ENCODE results near the gene CFAP46. TPM values are rescaled to one million over a fixed set of nuclear protein-coding genes. Genes with fewer than 3 reads are reported as not detected.

CFAP46 gene
- total RNA-seq, 2 experiments from 2014 or later, result not detected

DNA sequence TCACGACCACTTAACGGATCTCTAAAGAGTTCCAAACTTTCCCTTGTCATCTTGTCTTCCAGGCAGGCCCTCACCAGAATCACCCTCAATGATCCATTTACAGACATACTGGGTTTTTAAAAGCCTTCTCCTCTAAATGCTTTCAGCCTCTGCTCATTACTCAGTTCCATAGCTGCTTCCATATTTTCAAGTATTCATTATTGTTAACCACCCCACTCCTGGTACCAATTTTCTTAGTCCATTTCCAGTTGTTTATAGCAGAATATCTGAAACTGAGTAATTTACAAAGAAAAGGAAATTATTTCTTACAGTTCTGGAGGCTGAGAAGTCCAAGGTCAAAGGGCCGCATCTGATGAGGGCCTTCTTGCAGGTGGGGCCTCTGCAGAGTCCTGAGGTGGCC, 100.0 kb downstream of the CFAP46 start:
- Mint-ChIP-seq H3K36me3 (ENCODE audit: low read depth) (no peaks in the 10 kb centered on the region), H3K9me3 (peaks cover 6% of the 10 kb centered on the region), H3K27me3 (no peaks in the 10 kb centered on the region), H3K27ac (no peak overlapping the region), H3K4me3 (no peak overlapping the region), H3K4me1 (ENCODE audit: low read depth) (no peaks in the 10 kb centered on the region)
- TF ChIP-seq CTCF (IDR thresholded peaks at IDR 0.05), result no peak
- DNase-seq, result no peak
- ATAC-seq (ENCODE audit: poor library complexity), result no peak
- Histone ChIP-seq H3K27ac (ENCODE audit: low read depth in 1 of 2, low read length in 2 of 2) (no peak overlapping the region), H3K4me3 (ENCODE audit: low read length) (no peak overlapping the region), H3K4me1 (ENCODE audit: insufficient read depth, low read length) (no peaks in the 10 kb centered on the region), H3K36me3 (ENCODE audit: insufficient read depth, low read length) (no peaks in the 10 kb centered on the region), H3K27me3 (ENCODE audit: control insufficient read depth in 1 of 2, insufficient read depth in 2 of 2, low read length in 2 of 2) (peaks cover 0 to 5% of the 10 kb centered on the region in 2 experiments), H3K9me3 (ENCODE audit: control insufficient read depth in 1 of 2, insufficient read depth in 1 of 2, low read length in 2 of 2) (peaks cover 16 to 46% of the 10 kb centered on the region in 2 experiments)
- intact Hi-C loops (cut with DNase I, micrococcal nuclease), result no loop called here
- ChIA-PET POLR2A (no interaction called here), CTCF (no interaction called here)

- H3K4me1 Mint-ChIP-seq (ENCODE audit: low read depth), result no peaks in the 10 kb centered on the region
- no peak overlapping the region for H3K4me3 Mint-ChIP-seq
- Histone ChIP-seq H3K4me1 (ENCODE audit: insufficient read depth, low read length) (peaks cover 6% of the 10 kb centered on the region), H3K27ac (ENCODE audit: low read depth in 1 of 2, low read length in 2 of 2) (no peak overlapping the region), H3K4me3 (ENCODE audit: low read length) (no peak overlapping the region), H3K27me3 (ENCODE audit: control insufficient read depth in 1 of 2, insufficient read depth in 2 of 2, low read length in 2 of 2) (peaks cover 0 to 1% of the 10 kb centered on the region in 2 experiments), H3K36me3 (ENCODE audit: insufficient read depth, low read length) (no peaks in the 10 kb centered on the region), H3K9me3 (ENCODE audit: control insufficient read depth in 1 of 2, insufficient read depth in 1 of 2, low read length in 2 of 2) (peaks cover 16 to 46% of the 10 kb centered on the region in 2 experiments)
- ATAC-seq (ENCODE audit: poor library complexity) (no peak), DNase-seq (no peak)
- H3K27me3 Mint-ChIP-seq, result peaks cover 5% of the 10 kb centered on the region
- H3K9me3 Mint-ChIP-seq, result peaks cover 6% of the 10 kb centered on the region
- ChIA-PET POLR2A (no interaction called here), CTCF (no interaction called here)
- H3K36me3 Mint-ChIP-seq (ENCODE audit: low read depth), result no peaks in the 10 kb centered on the region
- intact Hi-C loops (cut with DNase I, micrococcal nuclease), result no loop called here
- no peak for TF ChIP-seq CTCF (IDR thresholded peaks at IDR 0.05)
- H3K27ac Mint-ChIP-seq, result no peak overlapping the region
Measured at GRCh38 chr10:132841615-132841975, 100.8 kb downstream of the CFAP46 start.

GRCh38 chr10:132840698-132841614, 101.4 kb downstream of the CFAP46 start:
- Histone ChIP-seq H3K27ac (ENCODE audit: low read depth in 1 of 2, low read length in 2 of 2) (no peak overlapping the region), H3K4me3 (ENCODE audit: low read length) (no peak overlapping the region), H3K4me1 (ENCODE audit: insufficient read depth, low read length) (peaks cover 7% of the 10 kb centered on the region), H3K9me3 (ENCODE audit: control insufficient read depth in 1 of 2, insufficient read depth in 1 of 2, low read length in 2 of 2) (peaks cover 16 to 52% of the 10 kb centered on the region in 2 experiments), H3K36me3 (ENCODE audit: insufficient read depth, low read length) (no peaks in the 10 kb centered on the region), H3K27me3 (ENCODE audit: control insufficient read depth in 1 of 2, insufficient read depth in 2 of 2, low read length in 2 of 2) (peaks cover 4% of the 10 kb centered on the region in 2 experiments)
- no peak overlapping the region for H3K4me3 Mint-ChIP-seq
- no peak for TF ChIP-seq CTCF (IDR thresholded peaks at IDR 0.05)
- intact Hi-C loops (cut with DNase I, micrococcal nuclease), result no loop called here
- no peaks in the 10 kb centered on the region for H3K36me3 Mint-ChIP-seq (ENCODE audit: low read depth)
- POLR2A ChIA-PET, result no interaction called here
- ATAC-seq (ENCODE audit: poor library complexity) (no peak), DNase-seq (peak in 1 of 14 experiments; percentile 3)
- H3K27ac Mint-ChIP-seq, result no peak overlapping the region
- CTCF ChIA-PET, result no interaction called here
- peaks cover 6% of the 10 kb centered on the region for H3K9me3 Mint-ChIP-seq
- no peaks in the 10 kb centered on the region for H3K4me1 Mint-ChIP-seq (ENCODE audit: low read depth)
- H3K27me3 Mint-ChIP-seq, result peaks cover 5% of the 10 kb centered on the region
